GM21423 (cell line): ENCODE data around the gene MYOZ2.

Source experiments
- ATAC-seq: cut with Tn5 transposase; IDR thresholded peaks from one replicate; pipeline ENCODE4 v1.9.1; 2021; ENCODE audit warnings: mild to moderate bottlenecking, moderate library complexity; ENCODE audit not compliant: unreplicated experiment

The MYOZ2 gene

GRCh38 chr4:119190354-119190753, 54.7 kb downstream of the MYOZ2 start:
- no peak for ATAC-seq

GRCh38 chr4:119191505-119191904, 55.9 kb downstream of the MYOZ2 start:
- no peak for ATAC-seq

- ATAC-seq: no peak
Measured at GRCh38 chr4:119197772-119198212, 62.2 kb downstream of the MYOZ2 start.

GRCh38 chr4:119204916-119205315, 69.3 kb downstream of the MYOZ2 start:
- ATAC-seq: no peak

- ATAC-seq: no peak
Measured at GRCh38 chr4:119205690-119206089, 70.1 kb downstream of the MYOZ2 start.

- no peak for ATAC-seq
Measured at GRCh38 chr4:119206178-119206577, 70.5 kb downstream of the MYOZ2 start.

- ATAC-seq: no peak
Measured at GRCh38 chr4:119207051-119207450, 71.4 kb downstream of the MYOZ2 start.

GRCh38 chr4:119209077-119209476, 73.4 kb downstream of the MYOZ2 start:
- no peak for ATAC-seq

GRCh38 chr4:119209586-119209985, 74.0 kb downstream of the MYOZ2 start:
- no peak for ATAC-seq

- no peak for ATAC-seq
Measured at GRCh38 chr4:119210775-119211174, 75.1 kb downstream of the MYOZ2 start.

- ATAC-seq: peak; percentile 6
Measured at GRCh38 chr4:119211867-119212233, 76.2 kb downstream of the MYOZ2 start.

GRCh38 chr4:119212234-119212963, 76.8 kb downstream of the MYOZ2 start, which contains the start of gene USP53:
USP53 (plus strand) TSS chr4:119212713; CDS start chr4:119239760, 27,047 bp downstream.
- peak; percentile 90 for ATAC-seq

GRCh38 chr4:119212964-119213606, 77.5 kb downstream of the MYOZ2 start:
- ATAC-seq: peak; percentile 46

- no peak for ATAC-seq
Measured at GRCh38 chr4:119218093-119218492, 82.5 kb downstream of the MYOZ2 start.

- ATAC-seq: no peak
Measured at GRCh38 chr4:119221412-119221811, 85.8 kb downstream of the MYOZ2 start.

GRCh38 chr4:119227690-119228089, 92.1 kb downstream of the MYOZ2 start:
- ATAC-seq: no peak

- no peak for ATAC-seq
Measured at GRCh38 chr4:119228406-119228805, 92.8 kb downstream of the MYOZ2 start.

GRCh38 chr4:119229908-119230687, 94.5 kb downstream of the MYOZ2 start:
- ATAC-seq: no peak

- no peak for ATAC-seq
Measured at GRCh38 chr4:119231491-119231890, 95.9 kb downstream of the MYOZ2 start.

- no peak for ATAC-seq
Measured at GRCh38 chr4:119232286-119232685, 96.7 kb downstream of the MYOZ2 start.

GRCh38 chr4:119233191-119233590, 97.6 kb downstream of the MYOZ2 start:
- no peak for ATAC-seq

GRCh38 chr4:119233750-119234149, 98.1 kb downstream of the MYOZ2 start:
- no peak for ATAC-seq
